Occipital lobe (tissue), 2 donors: ENCODE measurements around the gene FHIP1B. TPM values are rescaled to one million over a fixed set of nuclear protein-coding genes. Genes with fewer than 3 reads are reported as not detected.

ENCODE experiments used
- DNase-seq: peaks from one replicate; lab custom pipeline; 2025; lab: John Stamatoyannopoulos, UW
- total RNA-seq: library from RNA; depleted of rRNA; stranded (reverse); fragments of >200 nt; gene quantifications from one replicate; pipeline ENCODE4 v1.2.3, GENCODE V29; 2014

The FHIP1B gene
- total RNA-seq, 1 donor from 2014 or later: 19.8 TPM

DNA sequence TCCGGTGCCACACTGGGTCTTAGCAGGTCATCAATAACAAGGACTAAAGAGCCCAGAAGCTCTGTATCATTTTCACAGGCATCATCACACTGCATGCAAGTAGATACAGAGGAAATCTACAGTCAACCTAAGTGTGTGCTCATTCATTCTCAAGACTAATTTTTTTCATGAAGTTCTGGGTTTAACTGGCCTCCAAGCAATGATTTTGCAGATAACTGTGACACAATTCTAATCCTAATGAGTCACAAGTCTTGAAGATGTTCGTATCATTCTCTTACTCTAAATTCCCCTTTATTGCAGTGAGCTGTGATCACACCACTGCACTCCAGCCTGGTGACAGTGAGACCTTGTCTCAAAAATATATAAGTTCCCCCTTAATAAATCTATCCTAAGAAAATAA is 33.0 kb downstream of the FHIP1B start:
- no peak for DNase-seq

DNA sequence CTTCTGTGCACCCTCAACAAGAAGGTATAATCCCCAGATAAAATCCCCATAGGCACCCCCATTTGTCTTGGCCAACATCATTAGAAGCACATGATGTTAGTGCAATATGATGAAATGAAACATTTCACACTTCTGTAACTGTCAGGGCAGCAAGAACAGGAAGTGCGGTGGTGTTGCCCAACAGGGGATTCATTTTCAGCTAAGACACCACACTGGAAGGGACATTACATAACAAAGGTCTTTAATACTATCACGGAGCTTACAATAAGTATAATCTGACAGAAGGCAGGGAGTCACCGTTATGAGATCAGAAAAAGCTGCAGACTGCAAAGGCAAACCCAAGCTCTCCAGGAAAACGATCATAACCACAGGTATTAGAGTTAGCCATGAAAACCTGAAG is 33.5 kb downstream of the FHIP1B start:
- no peak for DNase-seq

GRCh38 chr11:6199174-6199810 is 35.1 kb downstream of the FHIP1B start, which contains the start of gene OR52W1:
Gene OR52W1, plus strand, starts transcription at chr11:6199224. Its CDS starts 0 bp downstream, at chr11:6199224.
- no peak for DNase-seq

GRCh38 chr11:6197466-6198200 is 36.8 kb downstream of the FHIP1B start:
- no peak for DNase-seq

DNA sequence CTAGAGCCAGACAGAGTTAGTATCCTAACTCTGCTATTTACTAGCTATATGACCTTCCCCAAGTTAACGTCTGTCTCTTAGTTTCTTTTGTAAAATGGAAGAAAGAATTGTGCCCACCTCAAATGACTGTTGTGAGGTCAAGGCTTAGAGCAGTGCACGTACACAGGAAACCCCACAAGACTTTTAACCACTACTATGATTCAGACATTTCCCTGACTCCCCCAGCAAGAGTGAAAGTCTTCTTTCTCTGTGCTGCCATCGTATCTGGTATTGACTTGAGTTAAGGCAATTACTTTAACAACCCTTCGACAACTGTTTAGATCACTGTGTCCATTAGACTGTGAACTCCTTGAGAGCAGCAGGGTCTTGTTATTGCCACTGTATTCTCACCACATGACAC is 38.0 kb downstream of the FHIP1B start:
- no peak for DNase-seq

- no peak for DNase-seq
These were observed 40.3 kb downstream of the FHIP1B start for GRCh38 chr11:6194065-6194581.

GRCh38 chr11:6191742-6192141 is 42.7 kb downstream of the FHIP1B start:
- no peak for DNase-seq

DNA sequence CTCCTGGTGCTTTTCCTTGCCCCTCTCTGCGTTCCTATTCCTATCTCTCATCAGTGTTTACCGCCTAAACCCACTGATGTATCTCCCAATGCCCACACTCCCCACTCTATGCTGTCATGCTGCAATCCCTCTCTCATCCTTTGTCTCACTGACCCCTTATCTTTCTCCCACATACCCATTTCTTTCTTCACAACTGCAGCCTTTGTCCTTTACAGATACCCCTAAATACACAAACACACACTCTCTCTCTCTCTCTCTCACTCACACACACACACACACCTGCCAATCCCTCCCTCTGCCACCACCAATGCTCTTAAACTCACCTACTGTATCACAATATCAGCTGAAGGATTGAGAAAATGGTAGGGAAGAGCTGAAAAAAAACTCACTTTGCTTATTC is 59.0 kb downstream of the FHIP1B start:
- DNase-seq: no peak

- DNase-seq: no peak
These were observed 64.2 kb downstream of the FHIP1B start, which contains the start of gene OR52B2 for GRCh38 chr11:6170226-6170625. Gene OR52B2, minus strand, starts transcription at chr11:6170326. Its CDS starts 0 bp downstream, at chr11:6170326.

Other genes starting within 250 kb of the FHIP1B start
- gene OR52L1, start 247.7 kb downstream of the FHIP1B start, total RNA-seq: not detected
- under 0.01 TPM for gene OR56A4, start 227.7 kb downstream of the FHIP1B start, total RNA-seq
- gene OR56A1, start 203.9 kb downstream of the FHIP1B start, total RNA-seq: under 0.01 TPM
- gene OR56B4, start 127.0 kb downstream of the FHIP1B start, total RNA-seq: not detected
- gene OR52B2, start 64.3 kb downstream of the FHIP1B start, total RNA-seq: not detected
- gene OR52W1, start 35.4 kb downstream of the FHIP1B start, total RNA-seq: not detected
- not detected for gene C11orf42, start 29.1 kb downstream of the FHIP1B start, total RNA-seq
- gene CNGA4, start 4.5 kb upstream of the FHIP1B start, total RNA-seq: 0.31 TPM
- 5.3 TPM for gene CCKBR, start 25.2 kb upstream of the FHIP1B start, total RNA-seq
- gene CAVIN3, start 85.9 kb upstream of the FHIP1B start, total RNA-seq: 2.5 TPM
- gene SMPD1, start 155.8 kb upstream of the FHIP1B start, total RNA-seq: 8.1 TPM
- gene APBB1, start 184.5 kb upstream of the FHIP1B start, total RNA-seq: 266 TPM
- 2.3 TPM for gene HPX, start 206.4 kb upstream of the FHIP1B start, total RNA-seq
- gene TRIM3, start 239.3 kb upstream of the FHIP1B start, total RNA-seq: 65.4 TPM
- 25.3 TPM for gene ARFIP2, start 246.7 kb upstream of the FHIP1B start, total RNA-seq
- 26.7 TPM for gene TIMM10B, start 246.9 kb upstream of the FHIP1B start, total RNA-seq